GM12801 (cell line): Measurements from ENCODE around the gene LIMCH1.

Experiments
- TF ChIP-seq, protein P1 (sequence below): IDR thresholded peaks from one replicate; pipeline ENCODE4 v1.5.1; 2011; ENCODE audit warnings: control low read depth; ENCODE audit not compliant: insufficient read length; ENCODE audit errors: extremely low read depth

LIMCH1 gene

DNA sequence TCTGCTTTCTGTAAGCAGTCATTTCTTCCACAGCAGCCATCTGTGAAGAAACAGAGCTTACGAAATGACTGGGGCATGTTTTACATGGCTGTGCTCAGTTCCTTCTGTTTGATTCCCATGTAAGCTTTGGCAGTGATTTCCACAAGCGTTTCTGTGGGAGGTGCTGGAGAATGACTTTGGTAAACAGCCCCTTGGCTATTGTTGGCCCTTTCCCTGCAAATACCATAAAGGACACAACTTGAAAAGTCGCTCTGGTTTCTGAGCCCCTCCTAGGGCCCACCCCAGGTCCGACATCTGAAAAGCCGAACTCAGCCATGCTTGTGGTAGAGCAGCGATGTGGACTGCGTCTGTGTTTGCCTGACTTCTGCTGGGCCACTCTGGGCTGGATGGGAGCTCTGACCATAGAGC is 3.7 kb downstream of the LIMCH1 start:
- TF ChIP-seq, protein P1, sequence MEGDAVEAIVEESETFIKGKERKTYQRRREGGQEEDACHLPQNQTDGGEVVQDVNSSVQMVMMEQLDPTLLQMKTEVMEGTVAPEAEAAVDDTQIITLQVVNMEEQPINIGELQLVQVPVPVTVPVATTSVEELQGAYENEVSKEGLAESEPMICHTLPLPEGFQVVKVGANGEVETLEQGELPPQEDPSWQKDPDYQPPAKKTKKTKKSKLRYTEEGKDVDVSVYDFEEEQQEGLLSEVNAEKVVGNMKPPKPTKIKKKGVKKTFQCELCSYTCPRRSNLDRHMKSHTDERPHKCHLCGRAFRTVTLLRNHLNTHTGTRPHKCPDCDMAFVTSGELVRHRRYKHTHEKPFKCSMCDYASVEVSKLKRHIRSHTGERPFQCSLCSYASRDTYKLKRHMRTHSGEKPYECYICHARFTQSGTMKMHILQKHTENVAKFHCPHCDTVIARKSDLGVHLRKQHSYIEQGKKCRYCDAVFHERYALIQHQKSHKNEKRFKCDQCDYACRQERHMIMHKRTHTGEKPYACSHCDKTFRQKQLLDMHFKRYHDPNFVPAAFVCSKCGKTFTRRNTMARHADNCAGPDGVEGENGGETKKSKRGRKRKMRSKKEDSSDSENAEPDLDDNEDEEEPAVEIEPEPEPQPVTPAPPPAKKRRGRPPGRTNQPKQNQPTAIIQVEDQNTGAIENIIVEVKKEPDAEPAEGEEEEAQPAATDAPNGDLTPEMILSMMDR: no peak

DNA sequence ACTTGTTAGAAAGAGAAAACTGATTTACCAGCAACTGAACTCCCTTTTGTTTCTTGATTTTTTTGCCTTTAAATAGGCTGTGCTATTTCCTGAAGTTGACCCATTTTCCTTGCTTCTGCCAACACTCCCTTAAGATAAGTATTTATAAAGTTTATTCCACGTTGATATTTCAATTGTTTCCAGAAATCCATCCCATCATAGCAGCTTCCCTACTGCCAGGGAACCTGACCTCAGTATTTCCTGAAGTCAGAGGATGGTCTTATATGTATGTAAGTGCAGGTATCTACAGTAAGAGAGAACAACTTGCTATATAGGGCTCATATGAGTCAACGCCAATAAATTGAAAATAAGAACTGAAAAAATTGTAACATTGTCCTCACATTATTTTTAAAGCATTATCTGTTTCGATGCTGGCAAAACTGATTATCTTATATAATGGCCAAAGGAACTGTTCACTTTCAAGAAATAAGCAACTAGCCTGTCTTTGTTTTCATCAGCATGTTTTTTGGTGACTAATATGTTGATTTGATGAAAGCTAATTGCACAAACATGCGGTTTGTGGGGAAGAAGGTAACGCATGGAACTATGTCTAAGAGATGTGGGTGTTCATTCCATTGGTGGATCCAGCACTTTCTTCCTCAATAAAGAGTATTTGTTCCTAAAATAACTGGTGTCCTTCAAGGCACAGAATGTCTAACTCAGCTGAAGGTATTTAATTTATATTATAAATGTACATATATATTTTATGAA is 4.7 kb downstream of the LIMCH1 start:
- TF ChIP-seq, protein P1: no peak

DNA sequence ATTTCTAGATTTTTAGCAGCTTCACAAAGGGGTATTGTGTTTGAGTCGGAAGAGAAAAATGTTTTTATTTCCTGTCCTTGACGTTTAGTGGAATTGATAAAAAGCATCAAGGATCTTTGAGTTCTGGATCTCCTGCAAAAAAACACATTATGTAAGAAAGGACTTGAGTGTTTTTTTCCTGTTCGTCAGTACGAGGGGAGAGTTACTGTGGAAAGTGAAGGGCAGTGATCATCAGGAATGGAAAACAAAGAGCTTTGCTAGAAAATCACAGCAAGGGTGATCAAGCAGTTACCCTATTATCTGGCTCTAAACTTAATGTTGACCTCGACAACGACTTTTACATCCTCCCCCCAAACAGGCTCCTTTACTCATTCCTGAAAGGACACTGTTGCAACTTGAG is 7.3 kb downstream of the LIMCH1 start:
- TF ChIP-seq, protein P1: no peak

DNA sequence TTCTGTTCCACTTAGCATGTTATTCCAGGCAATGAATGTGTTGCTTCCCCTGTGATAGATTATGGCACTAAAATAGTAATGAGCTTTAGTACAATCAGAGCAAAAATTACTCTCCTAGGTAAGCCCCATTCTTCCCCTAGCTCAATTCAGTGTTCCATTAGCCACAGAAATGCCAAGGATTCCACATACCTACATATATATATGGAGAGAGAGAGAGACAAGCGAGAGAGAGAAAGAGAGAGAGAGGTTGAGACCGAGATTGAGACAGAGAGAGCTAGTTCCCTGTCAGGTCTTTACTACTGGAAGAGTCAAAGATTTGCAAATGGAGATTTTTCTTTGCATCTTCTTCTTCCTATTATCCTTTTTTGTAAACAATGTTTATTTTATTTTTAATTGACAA is 8.7 kb downstream of the LIMCH1 start:
- TF ChIP-seq, protein P1: no peak

DNA sequence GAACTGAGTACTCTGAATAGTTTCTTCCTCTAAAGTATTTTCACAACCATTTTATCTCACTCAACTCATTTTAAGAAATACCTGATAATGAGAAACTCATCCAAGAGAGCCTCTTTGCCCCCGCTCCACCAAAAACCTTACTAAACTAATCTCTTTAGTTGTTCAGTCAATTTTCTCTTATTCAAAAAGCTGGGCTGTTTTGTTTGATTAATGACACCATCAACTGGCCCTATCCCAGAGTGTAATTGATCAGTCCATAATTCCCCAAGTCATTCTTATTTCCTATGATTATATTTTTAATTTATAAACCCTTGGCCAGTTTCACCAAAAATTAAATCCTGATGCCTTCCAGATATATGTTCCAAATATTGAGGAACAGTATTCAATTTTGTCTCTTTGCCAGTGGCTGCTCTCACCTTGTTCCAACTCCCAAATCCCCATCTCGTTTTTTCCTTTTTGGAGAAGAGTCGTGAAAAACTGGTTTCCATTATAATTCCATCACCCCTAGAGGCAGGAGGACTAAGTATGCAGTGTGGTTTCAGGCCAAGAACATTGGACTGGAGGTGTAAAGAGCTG is 10.4 kb downstream of the LIMCH1 start:
- TF ChIP-seq, protein P1: no peak

DNA sequence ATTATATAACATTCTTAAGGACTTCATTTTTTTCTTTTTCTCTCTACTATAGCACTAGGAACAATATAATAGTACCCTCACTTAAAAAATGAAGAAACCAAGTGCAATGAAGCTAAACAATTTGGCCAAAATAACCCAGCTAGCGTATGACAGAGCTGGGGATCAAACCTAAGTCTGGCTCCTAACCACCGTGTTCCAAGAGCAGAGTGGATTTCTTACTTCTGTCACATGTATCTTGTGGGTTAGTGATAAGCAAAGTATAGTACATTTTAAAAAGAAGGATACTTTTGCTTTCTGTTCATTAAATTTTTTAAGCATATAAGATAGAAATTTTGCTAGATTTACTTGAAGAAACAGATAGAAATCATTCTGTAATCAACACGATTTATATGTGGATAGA is 11.5 kb downstream of the LIMCH1 start:
- TF ChIP-seq, protein P1: no peak

DNA sequence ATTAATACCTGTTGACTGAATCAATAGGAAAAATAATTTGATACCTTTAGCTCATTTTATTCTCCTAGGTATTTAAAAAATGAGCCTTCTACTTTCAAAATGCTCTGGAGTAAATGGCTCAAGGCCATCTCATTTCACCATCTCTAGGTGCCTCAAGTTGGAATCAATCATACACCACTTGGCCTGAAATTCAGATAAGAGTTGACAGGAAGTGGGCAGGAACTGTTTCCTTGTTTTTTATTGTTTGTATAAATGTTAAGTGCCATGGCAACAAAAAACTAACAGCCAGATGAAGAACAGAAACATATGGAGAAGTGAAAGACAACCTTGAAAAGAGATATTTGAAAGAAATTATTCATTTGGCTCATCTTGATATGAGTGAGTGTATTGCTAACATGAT is 12.4 kb downstream of the LIMCH1 start:
- TF ChIP-seq, protein P1: no peak
